WTC11 (cell line): ENCODE measurements around the gene BNC2. TPM values are rescaled to one million over a fixed set of nuclear protein-coding genes. Genes with fewer than 3 reads are reported as not detected.
A peak's percentile ranks its signal among the peaks of the same experiment; 100 is the strongest.

Source experiments
- ATAC-seq: fragments of 200-7000 bp; cut with Tn5 transposase; 2 replicates; pipeline ENCODE4 v1.10.0; 2021; ENCODE audit warnings: mild to moderate bottlenecking, moderate library complexity
- CTCF ChIA-PET: fragments of 300-600 bp; sonication (Branson Sonifier 250); formaldehyde crosslinking; loops from one replicate; lab custom pipeline; 2021; ENCODE audit warnings: antibody characterized with exemption; lab: Charles Lee
- POLR2A ChIA-PET: fragments of 350-600 bp; sonication (Branson Sonifier 250); formaldehyde crosslinking; loops from one replicate; lab custom pipeline; 2021; ENCODE audit warnings: antibody characterized with exemption; lab: Charles Lee
- DNase-seq: peaks from one replicate; pipeline ENCODE4 v3.0.0; 2021; ENCODE audit warnings: low spot score
- H3K27ac Mint-ChIP-seq: 2 replicates; pipeline ENCODE4 v1.8.0; 2021; ENCODE audit warnings: mixed read lengths
- H3K27me3 Mint-ChIP-seq: 2 replicates; pipeline ENCODE4 v1.8.0; 2021; ENCODE audit warnings: low read depth, mild to moderate bottlenecking, moderate library complexity, mixed read lengths
- H3K36me3 Mint-ChIP-seq: 2 replicates; pipeline ENCODE4 v1.8.0; 2021; ENCODE audit warnings: mixed read lengths
- H3K4me1 Mint-ChIP-seq: 2 replicates; pipeline ENCODE4 v1.8.0; 2022; ENCODE audit warnings: mixed read lengths
- H3K4me3 Mint-ChIP-seq: 2 replicates; pipeline ENCODE4 v1.8.0; 2021; ENCODE audit warnings: mild to moderate bottlenecking, moderate library complexity, mixed read lengths
- H3K9me3 Mint-ChIP-seq: 2 replicates; pipeline ENCODE4 v1.8.0; 2021; ENCODE audit warnings: mixed read lengths
- CBFB ChIP-seq: sonication (generic); formaldehyde crosslinking; IDR thresholded peaks from 2 replicates; pipeline ENCODE4 v1.8.1; 2022; ENCODE audit warnings: mild to moderate bottlenecking, low read depth, missing genetic modification reagents
- CDX4 ChIP-seq: fragments of 250-450 bp; sonication (Bioruptor Pico); IDR thresholded peaks from 2 replicates; pipeline ENCODE4 v1.9.0; 2021; ENCODE audit warnings: moderate library complexity, mild to moderate bottlenecking, inconsistent platforms, borderline replicate concordance
- FOXP4 ChIP-seq: sonication (generic); formaldehyde crosslinking; IDR thresholded peaks from 2 replicates; pipeline ENCODE4 v1.8.0; 2022; ENCODE audit warnings: mild to moderate bottlenecking, missing genetic modification reagents
- GRHL2 ChIP-seq: fragments of 250-450 bp; sonication (Bioruptor Pico); IDR thresholded peaks from 2 replicates; pipeline ENCODE4 v1.8.0; 2022; ENCODE audit warnings: mild to moderate bottlenecking, moderate library complexity; ENCODE audit not compliant: insufficient replicate concordance, severe bottlenecking
- IRF2 ChIP-seq: sonication (generic); formaldehyde crosslinking; IDR thresholded peaks from 2 replicates; pipeline ENCODE4 v1.8.0; 2022; ENCODE audit warnings: low read depth, missing genetic modification reagents, borderline replicate concordance
- JAZF1 ChIP-seq: fragments of 250-450 bp; sonication (Bioruptor Pico); IDR thresholded peaks from 2 replicates; pipeline ENCODE4 v1.9.0; 2021; ENCODE audit warnings: moderate library complexity, mild to moderate bottlenecking, inconsistent platforms
- MLX ChIP-seq: sonication (generic); formaldehyde crosslinking; IDR thresholded peaks from 2 replicates; pipeline ENCODE4 v1.8.1; 2023; ENCODE audit warnings: mild to moderate bottlenecking, missing genetic modification reagents, moderate library complexity
- MYBL2 ChIP-seq: sonication (generic); formaldehyde crosslinking; IDR thresholded peaks from 2 replicates; pipeline ENCODE4 v1.8.1; 2023; ENCODE audit warnings: mild to moderate bottlenecking, moderate library complexity, missing genetic modification reagents
- NR1H2 ChIP-seq: sonication (generic); formaldehyde crosslinking; IDR thresholded peaks from 2 replicates; pipeline ENCODE4 v1.9.0; 2021; ENCODE audit warnings: mild to moderate bottlenecking, moderate library complexity, missing genetic modification reagents
- NR2C2 ChIP-seq: sonication (generic); formaldehyde crosslinking; IDR thresholded peaks from 2 replicates; pipeline ENCODE4 v1.8.0; 2022; ENCODE audit warnings: mild to moderate bottlenecking, missing genetic modification reagents
- PRDM15 ChIP-seq: sonication (generic); formaldehyde crosslinking; IDR thresholded peaks from 2 replicates; pipeline ENCODE4 v1.8.0; 2022; ENCODE audit warnings: missing genetic modification reagents
- RELA ChIP-seq: sonication (generic); formaldehyde crosslinking; IDR thresholded peaks from 2 replicates; pipeline ENCODE4 v1.8.1; 2022; ENCODE audit warnings: missing genetic modification reagents, mild to moderate bottlenecking, borderline replicate concordance
- RORB ChIP-seq: fragments of 250-450 bp; sonication (Bioruptor Pico); IDR thresholded peaks from 2 replicates; pipeline ENCODE4 v1.9.0; 2021; ENCODE audit warnings: mild to moderate bottlenecking
- SMAD4 ChIP-seq: sonication (generic); formaldehyde crosslinking; IDR thresholded peaks from 2 replicates; pipeline ENCODE4 v1.8.0; 2022; ENCODE audit warnings: mild to moderate bottlenecking, missing genetic modification reagents
- TP53 ChIP-seq: sonication (generic); formaldehyde crosslinking; IDR thresholded peaks from 2 replicates; pipeline ENCODE4 v1.8.1; 2023; ENCODE audit warnings: mild to moderate bottlenecking, missing genetic modification reagents
- ZBTB21 ChIP-seq: sonication (generic); formaldehyde crosslinking; IDR thresholded peaks from 2 replicates; pipeline ENCODE4 v1.8.1; 2023; ENCODE audit warnings: mild to moderate bottlenecking, missing genetic modification reagents, borderline replicate concordance
- ZNF121 ChIP-seq: sonication (generic); formaldehyde crosslinking; IDR thresholded peaks from 2 replicates; pipeline ENCODE4 v1.8.0; 2023; ENCODE audit warnings: missing genetic modification reagents
- ZNF232 ChIP-seq: sonication (generic); formaldehyde crosslinking; IDR thresholded peaks from 2 replicates; pipeline ENCODE4 v1.8.0; 2022; ENCODE audit warnings: mild to moderate bottlenecking, missing genetic modification reagents
- ZNF263 ChIP-seq: sonication (generic); formaldehyde crosslinking; IDR thresholded peaks from 2 replicates; pipeline ENCODE4 v1.8.1; 2022; ENCODE audit warnings: low read depth, mild to moderate bottlenecking, moderate library complexity, missing genetic modification reagents
- ZNF281 ChIP-seq: sonication (generic); formaldehyde crosslinking; IDR thresholded peaks from 2 replicates; pipeline ENCODE4 v1.8.0; 2023; ENCODE audit warnings: mild to moderate bottlenecking, missing genetic modification reagents
- total RNA-seq: library from RNA; stranded (reverse); gene quantifications from 3 replicates; pipeline ENCODE4 v1.2.3, GENCODE V29; 2021

Gene BNC2
- total RNA-seq, 1 experiment from 2014 or later, result 33.3 TPM

- CTCF ChIA-PET, result no interaction called here
- Mint-ChIP-seq H3K27me3 (no peaks in the 10 kb centered on the region), H3K4me3 (no peak overlapping the region), H3K9me3 (no peaks in the 10 kb centered on the region), H3K27ac (peak overlapping the region; percentile 30), H3K36me3 (no peaks in the 10 kb centered on the region), H3K4me1 (peaks cover 66% of the 10 kb centered on the region)
- DNase-seq, result no peak
- no peak for TF ChIP-seq CDX4 (CRISPR knock-in tag)
- no peak for TF ChIP-seq JAZF1
- no peak for TF ChIP-seq RELA (CRISPR knock-in tag)
- TF ChIP-seq GRHL2, result no peak
- TF ChIP-seq TP53 (CRISPR knock-in tag), result no peak
- TF ChIP-seq MYBL2, result no peak
- TF ChIP-seq SMAD4 (CRISPR knock-in tag), result no peak
- TF ChIP-seq IRF2 (CRISPR knock-in tag), result no peak
- TF ChIP-seq FOXP4 (CRISPR knock-in tag), result no peak
- no peak for TF ChIP-seq PRDM15 (CRISPR knock-in tag)
- TF ChIP-seq ZNF121 (CRISPR knock-in tag), result no peak
- TF ChIP-seq ZNF263 (CRISPR knock-in tag), result no peak
- POLR2A ChIA-PET, result interaction anchor here (0.9 kb wide), 1 partner anchor 361 kb away, joined by 3 read pairs; no protein-coding TSS in a partner anchor
- no peak for ATAC-seq
Observed at GRCh38 chr9:16625811-16626210, 244.7 kb downstream of the BNC2 start.

GRCh38 chr9:16625161-16625631, 245.3 kb downstream of the BNC2 start:
- ATAC-seq (no peak), DNase-seq (no peak)
- H3K27ac Mint-ChIP-seq, result peak overlapping the region; percentile 62; the same call in 1 of the 2 replicates
- ChIA-PET CTCF (no interaction called here), POLR2A (interaction anchor here (0.9 kb wide), 1 partner anchor 361 kb away, joined by 3 read pairs; no protein-coding TSS in a partner anchor)
- no peak overlapping the region for H3K4me3 Mint-ChIP-seq
- H3K36me3 Mint-ChIP-seq, result no peaks in the 10 kb centered on the region
- H3K9me3 Mint-ChIP-seq, result no peaks in the 10 kb centered on the region
- peaks cover 72% of the 10 kb centered on the region for H3K4me1 Mint-ChIP-seq
- H3K27me3 Mint-ChIP-seq, result no peaks in the 10 kb centered on the region
- TF ChIP-seq FOXP4 (CRISPR knock-in tag) (no peak), RORB (CRISPR knock-in tag) (no peak), NR1H2 (no peak), ZNF281 (no peak), NR2C2 (CRISPR knock-in tag) (no peak), CBFB (no peak), ZBTB21 (CRISPR knock-in tag) (no peak), CDX4 (CRISPR knock-in tag) (no peak), ZNF232 (no peak), MLX (CRISPR knock-in tag) (no peak)
